HG03025 (cell line): ENCODE measurements around the gene STMN3.

Source experiments
- ATAC-seq: cut with Tn5 transposase; IDR thresholded peaks from one replicate; pipeline ENCODE4 v1.9.1; 2021; ENCODE audit warnings: mild to moderate bottlenecking, moderate library complexity; ENCODE audit not compliant: unreplicated experiment, low FRiP score

Gene STMN3

GRCh38 chr20:63591786-63592355 lies 61.4 kb downstream of the STMN3 start:
- no peak for ATAC-seq

GRCh38 chr20:63591147-63591533 lies 62.1 kb downstream of the STMN3 start:
- no peak for ATAC-seq

GRCh38 chr20:63590218-63591146 lies 62.7 kb downstream of the STMN3 start:
- ATAC-seq: no peak
